Measurements from ENCODE around the gene SLC25A22. TPM values are rescaled to one million over a fixed set of nuclear protein-coding genes. Genes with fewer than 3 reads are reported as not detected.

The SLC25A22 gene
- total RNA-seq, 1 experiment from 2014 or later: 31.8 TPM

- H3K27me3 Mint-ChIP-seq (ENCODE audit: insufficient read depth, unreplicated experiment): no peaks in the 10 kb centered on the region
- peaks cover 58% of the 10 kb centered on the region for H3K36me3 Mint-ChIP-seq (ENCODE audit: insufficient read depth, unreplicated experiment)
- TF ChIP-seq, protein P1, sequence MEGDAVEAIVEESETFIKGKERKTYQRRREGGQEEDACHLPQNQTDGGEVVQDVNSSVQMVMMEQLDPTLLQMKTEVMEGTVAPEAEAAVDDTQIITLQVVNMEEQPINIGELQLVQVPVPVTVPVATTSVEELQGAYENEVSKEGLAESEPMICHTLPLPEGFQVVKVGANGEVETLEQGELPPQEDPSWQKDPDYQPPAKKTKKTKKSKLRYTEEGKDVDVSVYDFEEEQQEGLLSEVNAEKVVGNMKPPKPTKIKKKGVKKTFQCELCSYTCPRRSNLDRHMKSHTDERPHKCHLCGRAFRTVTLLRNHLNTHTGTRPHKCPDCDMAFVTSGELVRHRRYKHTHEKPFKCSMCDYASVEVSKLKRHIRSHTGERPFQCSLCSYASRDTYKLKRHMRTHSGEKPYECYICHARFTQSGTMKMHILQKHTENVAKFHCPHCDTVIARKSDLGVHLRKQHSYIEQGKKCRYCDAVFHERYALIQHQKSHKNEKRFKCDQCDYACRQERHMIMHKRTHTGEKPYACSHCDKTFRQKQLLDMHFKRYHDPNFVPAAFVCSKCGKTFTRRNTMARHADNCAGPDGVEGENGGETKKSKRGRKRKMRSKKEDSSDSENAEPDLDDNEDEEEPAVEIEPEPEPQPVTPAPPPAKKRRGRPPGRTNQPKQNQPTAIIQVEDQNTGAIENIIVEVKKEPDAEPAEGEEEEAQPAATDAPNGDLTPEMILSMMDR (IDR thresholded peaks at IDR 0.05; ENCODE audit: insufficient read depth in 1 of 2, low read depth in 1 of 2, low read length in 1 of 2, severe bottlenecking in 1 of 2, unreplicated experiment in 1 of 2): no peak
- intact Hi-C loops (cut with micrococcal nuclease; ENCODE audit: unreplicated experiment): loop anchor here (1.0 kb wide), 1 partner anchor 9 kb away; no protein-coding TSS in a partner anchor
- no TSS peak for BruUV-seq (replicated peaks)
- DNase-seq: peak; percentile 90 to 94
- Histone ChIP-seq H3K9me3 (no peaks in the 10 kb centered on the region), H3K27me3 (replicated peaks; ENCODE audit: control insufficient read depth, insufficient read depth, low read length) (no peaks in the 10 kb centered on the region), H3K4me3 (ENCODE audit: low read depth, low read length) (peak within 1 kb of the TSS; percentile 68), H3K4me1 (peaks cover 26% of the 10 kb centered on the region), H3K36me3 (ENCODE audit: control insufficient read depth, insufficient read depth, low read length) (peaks cover 5% of the 10 kb centered on the region)
- H3K27ac Mint-ChIP-seq (ENCODE audit: unreplicated experiment): peak within 1 kb of the TSS; percentile 88
- peak within 1 kb of the TSS; percentile 90 for H3K4me3 Mint-ChIP-seq (ENCODE audit: unreplicated experiment)
- H3K9me3 Mint-ChIP-seq (ENCODE audit: unreplicated experiment): no peaks in the 10 kb centered on the region
- POLR2A ChIA-PET: interaction anchor here (0.6 to 1.2 kb wide), 3 partner anchors 9 to 1146 kb away, joined by 3 to 4 read pairs (median 4); partner anchors contain the start of gene RPLP2
- peaks cover 18% of the 10 kb centered on the region for H3K4me1 Mint-ChIP-seq (ENCODE audit: low read depth, unreplicated experiment)
- CTCF ChIA-PET: interaction anchor here (1.5 kb wide), 1 partner anchor 23 kb away, joined by 3 read pairs; no protein-coding TSS in a partner anchor
Measured at GRCh38 chr11:842370-843002, 44.4 kb upstream of the SLC25A22 start, which contains the start of the genes POLR2L and TSPAN4. TSS of gene POLR2L (minus strand) at chr11:842529. CDS start at chr11:842508, 21 bp downstream. TSS of gene TSPAN4 (plus strand) at chr11:842852. CDS start at chr11:850305, 7,453 bp downstream.

DNA sequence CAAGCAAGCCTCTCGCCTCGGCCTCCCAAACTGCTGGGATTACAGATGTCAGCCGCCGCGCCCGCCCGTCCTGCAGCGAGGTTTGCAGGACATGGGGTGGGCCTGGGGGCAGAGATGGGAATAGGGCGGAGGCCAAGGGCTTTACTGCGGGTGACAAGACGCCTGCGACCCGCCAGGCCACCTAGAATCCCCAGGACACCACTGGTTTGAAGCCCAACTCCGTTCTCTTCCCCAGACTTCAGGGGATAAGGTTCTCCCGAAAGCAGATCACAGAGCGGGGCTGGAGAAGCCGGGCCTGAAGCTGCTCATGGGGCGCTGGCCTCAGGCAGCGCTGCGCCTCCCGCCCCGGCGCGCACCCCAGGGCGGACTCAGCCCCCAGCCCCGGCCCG, 43.9 kb upstream of the SLC25A22 start:
- TSS peak; percentile 72 for BruUV-seq (replicated peaks)
- intact Hi-C loops (cut with micrococcal nuclease; ENCODE audit: unreplicated experiment): no loop called here
- TF ChIP-seq, protein P1 (IDR thresholded peaks at IDR 0.05; ENCODE audit: insufficient read depth in 1 of 2, low read depth in 1 of 2, low read length in 1 of 2, severe bottlenecking in 1 of 2, unreplicated experiment in 1 of 2): no peak
- H3K27ac Mint-ChIP-seq (ENCODE audit: unreplicated experiment): peak overlapping the region; percentile 85
- no peaks in the 10 kb centered on the region for H3K9me3 ChIP-seq
- DNase-seq: peak in 1 of 2 experiments; percentile 54
- peaks cover 64% of the 10 kb centered on the region for H3K36me3 Mint-ChIP-seq (ENCODE audit: insufficient read depth, unreplicated experiment)
- peak overlapping the region; percentile 90 for H3K4me3 Mint-ChIP-seq (ENCODE audit: unreplicated experiment)
- H3K4me1 Mint-ChIP-seq (ENCODE audit: low read depth, unreplicated experiment): peaks cover 18% of the 10 kb centered on the region
- H3K9me3 Mint-ChIP-seq (ENCODE audit: unreplicated experiment): no peaks in the 10 kb centered on the region
- CTCF ChIA-PET: interaction anchor here (1.5 kb wide), 1 partner anchor 23 kb away, joined by 3 read pairs; no protein-coding TSS in a partner anchor
- H3K4me1 ChIP-seq: peaks cover 26% of the 10 kb centered on the region
- POLR2A ChIA-PET: no interaction called here
- H3K36me3 ChIP-seq (ENCODE audit: control insufficient read depth, insufficient read depth, low read length): peaks cover 8% of the 10 kb centered on the region
- H3K27me3 ChIP-seq (replicated peaks; ENCODE audit: control insufficient read depth, insufficient read depth, low read length): no peaks in the 10 kb centered on the region
- no peaks in the 10 kb centered on the region for H3K27me3 Mint-ChIP-seq (ENCODE audit: insufficient read depth, unreplicated experiment)
- H3K4me3 ChIP-seq (ENCODE audit: low read depth, low read length): peak overlapping the region; percentile 68

GRCh38 chr11:839875-840617, 42.0 kb upstream of the SLC25A22 start:
- no TSS peak for BruUV-seq (replicated peaks)
- Histone ChIP-seq H3K4me1 (peaks cover 23% of the 10 kb centered on the region), H3K9me3 (no peaks in the 10 kb centered on the region), H3K36me3 (ENCODE audit: control insufficient read depth, insufficient read depth, low read length) (peaks cover 8% of the 10 kb centered on the region), H3K4me3 (ENCODE audit: low read depth, low read length) (no peak overlapping the region), H3K27me3 (replicated peaks; ENCODE audit: control insufficient read depth, insufficient read depth, low read length) (no peaks in the 10 kb centered on the region)
- no peak for DNase-seq
- CTCF ChIA-PET: no interaction called here
- TF ChIP-seq, protein P1 (IDR thresholded peaks at IDR 0.05; ENCODE audit: insufficient read depth in 1 of 2, low read depth in 1 of 2, low read length in 1 of 2, severe bottlenecking in 1 of 2, unreplicated experiment in 1 of 2): peak in 1 of 2 experiments; percentile 18
- no peaks in the 10 kb centered on the region for H3K9me3 Mint-ChIP-seq (ENCODE audit: unreplicated experiment)
- H3K27me3 Mint-ChIP-seq (ENCODE audit: insufficient read depth, unreplicated experiment): no peaks in the 10 kb centered on the region
- H3K36me3 Mint-ChIP-seq (ENCODE audit: insufficient read depth, unreplicated experiment): peaks cover 78% of the 10 kb centered on the region
- intact Hi-C loops (cut with micrococcal nuclease; ENCODE audit: unreplicated experiment): no loop called here
- POLR2A ChIA-PET: interaction anchor here (1.0 kb wide), 1 partner anchor 8 kb away, joined by 3 read pairs; no protein-coding TSS in a partner anchor
- peaks cover 18% of the 10 kb centered on the region for H3K4me1 Mint-ChIP-seq (ENCODE audit: low read depth, unreplicated experiment)
- peak overlapping the region; percentile 85 for H3K27ac Mint-ChIP-seq (ENCODE audit: unreplicated experiment)
- peak overlapping the region; percentile 90 for H3K4me3 Mint-ChIP-seq (ENCODE audit: unreplicated experiment)
